ENCODE measurements around the gene DDIT4. TPM values are rescaled to one million over a fixed set of nuclear protein-coding genes. Genes with fewer than 3 reads are reported as not detected.
"Not testable (repeated sequence)": the region's sequence is repeated elsewhere in the genome, so short reads cannot be mapped to it uniquely, and the experiment has no call there.

Gene DDIT4
- total RNA-seq, 1 experiment from 2014 or later: 138 TPM

DNA sequence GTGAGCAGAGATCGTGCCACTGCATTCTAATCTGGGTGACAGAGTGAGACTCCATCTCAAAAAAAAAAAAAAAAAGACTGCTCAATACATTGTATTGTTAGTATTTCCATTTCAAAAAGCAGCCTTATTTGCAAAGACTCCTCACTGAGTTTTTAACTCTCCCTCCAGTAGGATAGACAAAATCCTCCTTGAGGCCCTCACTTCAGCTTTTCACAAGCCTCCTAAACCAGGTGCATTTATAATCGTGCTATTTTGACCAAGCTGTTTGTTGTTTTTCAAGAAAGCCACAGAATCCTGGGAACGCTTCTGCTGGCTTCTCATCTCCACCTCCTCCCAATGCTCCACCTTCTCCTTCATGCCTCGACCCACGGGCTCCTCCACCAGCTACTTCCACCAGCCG lies 6.3 kb upstream of the DDIT4 start:
- no peak for DNase-seq (ENCODE audit: low read depth)

DNA sequence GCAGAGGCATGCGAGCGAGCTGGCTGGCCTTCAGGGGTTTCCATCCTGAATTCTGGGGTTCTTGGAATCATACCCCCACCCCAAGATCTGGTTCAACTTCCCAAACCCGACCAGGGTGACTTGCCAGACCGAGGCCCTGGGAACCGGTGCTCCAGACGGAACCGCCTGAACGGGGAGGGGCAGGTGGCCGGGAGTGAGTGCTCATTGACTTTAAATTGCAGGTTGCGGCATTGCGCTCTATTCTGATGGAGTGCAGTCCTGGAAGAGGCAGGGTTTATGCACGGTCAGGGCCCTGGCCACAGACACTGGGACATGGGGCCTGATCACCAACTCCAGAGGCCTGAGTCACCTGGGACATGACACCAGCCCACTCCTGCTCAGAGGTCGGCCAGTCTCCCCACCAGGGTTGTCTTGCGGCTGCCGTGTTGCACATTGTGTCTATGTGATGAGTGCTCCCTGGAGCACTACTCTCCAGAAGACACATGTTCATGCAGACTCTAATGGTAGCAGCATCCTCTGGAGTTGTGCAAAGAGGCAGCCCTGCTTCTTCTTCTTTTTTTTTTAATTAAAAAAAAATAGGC lies 5.8 kb upstream of the DDIT4 start:
- DNase-seq (ENCODE audit: low read depth): no peak

DNA sequence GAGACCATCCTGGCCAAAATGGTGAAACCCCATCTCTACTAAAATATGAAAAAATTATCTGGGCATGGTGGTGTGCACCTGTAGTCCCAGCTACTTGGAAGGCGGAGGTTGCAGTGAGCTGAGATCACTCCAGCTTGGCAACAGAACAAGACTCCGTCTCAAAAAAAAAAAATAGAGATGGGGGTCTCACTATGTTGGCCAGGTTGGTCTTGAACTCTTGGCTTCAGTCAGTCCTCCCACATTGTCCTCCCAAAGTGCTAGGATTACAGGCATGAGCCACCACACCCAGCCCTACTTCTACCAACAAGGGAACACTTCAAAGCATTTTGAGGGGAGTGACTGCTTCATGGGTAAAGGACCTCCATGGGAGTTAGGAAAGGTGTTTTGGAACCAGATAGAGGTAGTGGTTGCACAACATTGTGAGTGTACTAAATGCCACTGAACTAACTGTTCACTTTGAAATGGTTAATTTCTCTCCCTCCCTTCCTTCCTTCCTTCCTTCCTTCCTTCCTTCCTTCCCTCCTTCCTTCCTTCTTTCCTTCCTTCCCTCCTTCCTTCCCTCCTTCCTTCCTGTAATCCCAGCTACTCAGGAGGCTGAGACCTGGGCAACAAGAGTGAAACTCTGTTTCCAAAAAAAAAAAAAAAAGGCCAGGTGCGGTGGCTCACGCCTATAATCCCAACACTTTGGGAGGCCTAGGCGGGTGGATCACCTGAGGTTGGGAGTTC lies 5.1 kb upstream of the DDIT4 start:
- not testable (repeated sequence) for DNase-seq (ENCODE audit: low read depth)

DNA sequence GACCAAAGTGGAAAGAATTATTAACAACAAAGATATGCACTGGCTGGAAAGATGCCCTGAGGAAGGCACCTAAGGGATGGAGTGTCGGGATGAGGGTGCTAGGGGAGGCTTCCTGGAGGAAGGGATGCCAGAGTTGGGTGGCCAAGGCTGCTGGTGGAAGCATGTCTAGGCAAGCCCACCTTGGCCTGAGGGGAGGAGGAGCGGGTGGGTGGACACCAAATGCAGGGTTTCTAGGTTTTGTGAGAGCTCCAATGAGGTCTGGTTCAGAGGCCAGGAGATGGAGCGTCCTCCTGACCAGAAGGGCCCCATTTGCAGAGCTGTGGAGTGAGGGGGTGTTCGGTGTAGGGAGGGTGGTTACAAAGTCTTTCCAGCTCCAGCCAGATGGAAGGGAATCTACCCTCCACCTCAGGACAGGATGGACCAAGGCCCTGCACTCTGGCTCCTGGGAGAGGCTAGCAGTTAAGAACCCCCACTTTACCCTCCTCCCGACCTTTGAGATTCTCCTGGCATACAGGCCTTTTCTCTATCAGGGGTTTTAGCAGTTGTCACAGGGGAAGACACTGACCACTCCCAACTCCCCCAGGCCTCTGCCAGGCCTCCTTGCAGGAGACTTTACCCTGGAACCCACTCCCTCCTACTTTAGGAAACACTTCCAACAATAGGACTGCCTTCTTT lies 3.0 kb upstream of the DDIT4 start:
- no peak for DNase-seq (ENCODE audit: low read depth)

DNA sequence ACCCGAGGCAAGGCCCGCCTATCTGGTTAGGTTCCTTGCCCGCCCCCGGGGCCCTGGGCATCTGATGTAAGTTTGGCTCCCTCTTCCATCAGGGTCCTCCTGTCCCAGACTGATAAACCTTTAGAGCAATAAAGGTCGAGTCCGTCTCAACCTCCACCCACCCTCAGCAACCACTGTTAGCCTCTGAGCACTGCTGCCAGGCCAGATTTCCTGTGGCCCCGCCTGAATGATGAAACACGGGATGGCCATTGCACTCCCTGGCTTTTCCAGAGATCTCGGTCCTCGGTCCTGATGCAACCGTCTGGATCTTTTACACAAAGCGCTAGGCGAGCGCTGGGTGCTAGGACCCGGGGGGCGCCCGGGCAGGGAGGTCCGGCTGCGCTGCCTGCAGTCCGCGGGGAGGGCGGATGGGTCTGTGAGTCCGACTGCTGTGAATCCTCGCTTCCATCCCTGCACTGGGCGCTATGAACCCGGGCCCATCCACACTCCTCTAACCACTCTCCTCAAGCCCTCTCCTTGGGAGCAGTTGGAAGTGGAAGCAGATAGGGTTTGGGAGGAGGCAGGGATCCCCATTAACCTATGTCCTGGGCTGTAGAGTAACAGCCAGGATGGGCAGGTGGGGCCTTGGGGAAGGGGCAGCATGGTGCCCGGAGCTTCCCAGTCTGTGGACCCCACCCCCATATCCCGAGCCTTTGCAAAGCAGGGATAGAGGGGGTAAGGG lies 875 bp upstream of the DDIT4 start:
- DNase-seq (ENCODE audit: low read depth): peak; percentile 91

DNA sequence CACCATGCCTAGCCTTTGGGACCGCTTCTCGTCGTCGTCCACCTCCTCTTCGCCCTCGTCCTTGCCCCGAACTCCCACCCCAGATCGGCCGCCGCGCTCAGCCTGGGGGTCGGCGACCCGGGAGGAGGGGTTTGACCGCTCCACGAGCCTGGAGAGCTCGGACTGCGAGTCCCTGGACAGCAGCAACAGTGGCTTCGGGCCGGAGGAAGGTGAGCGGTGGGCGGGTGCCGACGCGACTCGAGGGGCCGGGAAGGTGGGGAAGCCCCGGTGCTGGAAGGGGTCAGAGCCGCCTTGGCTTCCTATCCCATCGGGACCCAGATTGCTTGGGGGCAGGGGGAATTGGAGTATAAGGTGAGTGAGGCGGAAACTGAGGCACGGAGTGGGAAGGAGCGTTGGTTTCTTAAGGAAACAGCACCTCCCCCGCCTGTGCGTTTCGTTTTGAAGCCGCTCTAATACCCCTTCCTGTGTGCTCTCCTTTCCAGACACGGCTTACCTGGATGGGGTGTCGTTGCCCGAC lies 547 bp downstream of the DDIT4 start:
- peak; percentile 22 for DNase-seq (ENCODE audit: low read depth)

DNA sequence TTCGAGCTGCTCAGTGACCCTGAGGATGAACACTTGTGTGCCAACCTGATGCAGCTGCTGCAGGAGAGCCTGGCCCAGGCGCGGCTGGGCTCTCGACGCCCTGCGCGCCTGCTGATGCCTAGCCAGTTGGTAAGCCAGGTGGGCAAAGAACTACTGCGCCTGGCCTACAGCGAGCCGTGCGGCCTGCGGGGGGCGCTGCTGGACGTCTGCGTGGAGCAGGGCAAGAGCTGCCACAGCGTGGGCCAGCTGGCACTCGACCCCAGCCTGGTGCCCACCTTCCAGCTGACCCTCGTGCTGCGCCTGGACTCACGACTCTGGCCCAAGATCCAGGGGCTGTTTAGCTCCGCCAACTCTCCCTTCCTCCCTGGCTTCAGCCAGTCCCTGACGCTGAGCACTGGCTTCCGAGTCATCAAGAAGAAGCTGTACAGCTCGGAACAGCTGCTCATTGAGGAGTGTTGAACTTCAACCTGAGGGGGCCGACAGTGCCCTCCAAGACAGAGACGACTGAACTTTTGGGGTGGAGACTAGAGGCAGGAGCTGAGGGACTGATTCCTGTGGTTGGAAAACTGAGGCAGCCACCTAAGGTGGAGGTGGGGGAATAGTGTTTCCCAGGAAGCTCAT lies 1.1 kb downstream of the DDIT4 start:
- DNase-seq (ENCODE audit: low read depth): peak; percentile 44

DNA sequence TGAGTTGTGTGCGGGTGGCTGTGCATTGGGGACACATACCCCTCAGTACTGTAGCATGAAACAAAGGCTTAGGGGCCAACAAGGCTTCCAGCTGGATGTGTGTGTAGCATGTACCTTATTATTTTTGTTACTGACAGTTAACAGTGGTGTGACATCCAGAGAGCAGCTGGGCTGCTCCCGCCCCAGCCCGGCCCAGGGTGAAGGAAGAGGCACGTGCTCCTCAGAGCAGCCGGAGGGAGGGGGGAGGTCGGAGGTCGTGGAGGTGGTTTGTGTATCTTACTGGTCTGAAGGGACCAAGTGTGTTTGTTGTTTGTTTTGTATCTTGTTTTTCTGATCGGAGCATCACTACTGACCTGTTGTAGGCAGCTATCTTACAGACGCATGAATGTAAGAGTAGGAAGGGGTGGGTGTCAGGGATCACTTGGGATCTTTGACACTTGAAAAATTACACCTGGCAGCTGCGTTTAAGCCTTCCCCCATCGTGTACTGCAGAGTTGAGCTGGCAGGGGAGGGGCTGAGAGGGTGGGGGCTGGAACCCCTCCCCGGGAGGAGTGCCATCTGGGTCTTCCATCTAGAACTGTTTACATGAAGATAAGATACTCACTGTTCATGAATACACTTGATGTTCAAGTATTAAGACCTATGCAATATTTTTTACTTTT lies 1.8 kb downstream of the DDIT4 start:
- no peak for DNase-seq (ENCODE audit: low read depth)

DNA sequence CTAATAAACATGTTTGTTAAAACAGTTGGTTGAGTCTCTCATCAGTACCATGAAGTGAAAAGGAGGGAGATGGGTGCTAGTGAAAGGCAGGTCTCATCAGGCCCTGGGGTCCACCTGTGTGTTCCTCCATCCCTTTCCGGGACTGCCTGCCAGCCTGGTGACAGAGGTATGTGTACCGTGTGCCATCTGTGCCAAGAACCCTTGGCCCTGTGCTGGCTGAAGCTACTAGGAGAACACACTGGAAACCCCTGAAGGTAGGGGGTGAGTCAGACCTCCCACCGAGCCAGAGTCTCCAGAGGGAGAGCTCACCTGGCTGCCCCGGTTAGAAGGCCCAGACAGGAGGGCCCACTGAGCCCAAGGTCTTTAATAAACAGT lies 2.3 kb downstream of the DDIT4 start:
- DNase-seq (ENCODE audit: low read depth): peak; percentile 26

DNA sequence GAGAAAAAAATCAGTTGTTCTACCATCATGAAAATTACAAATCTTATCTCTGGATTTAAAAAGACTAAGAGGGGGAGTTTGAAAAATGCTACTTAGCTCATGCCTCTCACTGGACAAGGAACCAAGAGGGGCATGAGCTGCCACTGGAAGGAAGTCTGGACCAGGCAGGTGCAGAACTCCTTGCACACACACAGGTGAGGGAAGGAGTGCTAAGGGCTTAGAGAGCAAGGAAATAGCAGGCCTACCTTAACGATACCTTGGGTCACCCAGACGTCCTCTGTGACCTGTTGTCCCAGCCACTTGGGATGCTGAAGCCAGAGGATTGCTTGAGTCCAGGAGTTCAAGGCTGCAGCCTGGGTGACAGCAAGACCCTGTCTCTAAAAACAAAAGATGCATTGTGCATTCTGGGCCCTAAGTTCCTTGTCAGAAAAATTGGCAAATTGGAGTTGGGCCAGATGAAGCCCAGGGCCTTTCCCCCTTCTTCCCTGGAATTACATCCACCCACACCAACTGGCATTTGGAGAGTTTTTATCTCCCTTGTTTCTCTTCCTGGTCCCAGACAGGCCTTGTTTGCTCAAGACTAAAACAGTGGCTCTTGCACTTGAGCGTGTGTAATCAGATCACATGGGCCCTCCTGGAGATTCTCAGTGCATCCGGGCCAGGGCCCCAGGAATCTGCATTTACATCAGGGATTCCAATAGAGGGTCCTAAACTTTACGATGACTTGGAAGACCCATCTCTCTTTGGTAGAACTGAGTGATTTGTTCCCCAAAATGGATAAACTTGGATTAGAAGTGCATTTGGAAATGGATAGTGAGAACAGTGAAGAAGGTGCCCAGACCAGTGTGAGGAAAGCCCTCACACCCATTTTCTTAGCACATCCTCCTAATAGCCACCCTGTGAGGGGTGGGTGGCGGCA lies 3.0 kb downstream of the DDIT4 start:
- DNase-seq (ENCODE audit: low read depth): peak; percentile 76

DNA sequence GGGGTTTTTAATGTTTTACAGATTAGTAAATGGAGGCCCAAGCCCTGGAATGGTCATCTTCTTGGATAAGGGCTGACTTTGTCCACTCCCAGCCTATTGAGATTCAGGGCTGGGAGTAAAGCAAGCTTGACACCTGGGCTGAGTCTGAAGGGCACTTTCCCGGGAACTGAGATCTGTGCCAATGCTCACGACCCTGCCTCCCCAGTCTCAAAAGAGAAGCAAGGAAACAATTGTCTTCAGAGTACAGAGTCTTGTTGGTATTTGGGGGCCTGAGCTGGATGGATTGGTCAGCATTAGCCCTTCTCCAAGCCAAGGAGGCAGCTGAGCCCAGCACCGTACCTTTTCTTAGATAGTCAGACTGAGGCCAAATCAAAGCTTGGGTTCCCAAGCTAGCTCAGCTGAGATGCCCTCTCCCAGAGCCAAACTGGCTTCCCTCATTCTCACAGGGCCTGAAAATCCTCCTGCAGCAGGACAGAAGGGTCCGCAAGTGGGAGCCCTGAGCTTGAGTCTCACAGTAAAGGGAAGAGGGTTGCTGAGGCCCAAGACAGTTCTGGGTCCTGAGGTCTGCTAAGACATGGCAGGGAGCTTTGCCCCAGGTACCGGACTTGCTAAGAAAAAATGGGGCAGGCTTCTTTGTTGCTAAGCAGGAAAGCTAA lies 3.7 kb downstream of the DDIT4 start:
- peak; percentile 59 for DNase-seq (ENCODE audit: low read depth)

DNA sequence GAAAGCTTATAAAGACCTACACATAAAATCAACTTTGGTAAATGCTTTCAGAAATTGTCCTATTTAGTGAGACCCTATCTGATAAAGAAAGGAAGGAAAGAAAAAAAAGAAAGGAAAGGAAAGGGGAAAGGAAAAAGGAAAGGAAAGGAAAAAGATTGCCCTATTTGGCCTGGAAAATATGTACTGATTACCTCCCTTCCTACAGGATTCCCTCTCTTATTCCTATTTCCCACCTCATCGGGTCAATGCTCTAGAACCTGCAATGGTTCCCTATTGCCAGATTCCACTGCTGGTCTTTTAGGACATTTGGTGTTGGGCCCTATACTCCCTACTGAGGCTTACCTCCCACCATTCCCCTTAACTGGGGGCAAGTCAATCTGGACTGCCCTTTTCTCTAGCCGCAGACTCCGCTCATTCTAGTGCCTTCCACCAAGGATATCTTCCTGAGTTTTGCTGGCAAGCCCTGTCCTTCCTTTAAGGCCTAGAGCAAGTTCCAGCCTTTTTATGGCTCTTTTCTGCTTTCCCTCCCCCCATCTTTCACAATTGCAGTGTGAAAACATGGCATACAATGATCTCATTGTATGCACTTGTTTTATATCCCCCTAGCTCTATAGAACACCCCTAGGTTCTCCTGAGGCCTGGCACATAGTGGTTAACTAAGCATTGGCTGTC lies 4.4 kb downstream of the DDIT4 start:
- peak; percentile 64 for DNase-seq (ENCODE audit: low read depth)

DNA sequence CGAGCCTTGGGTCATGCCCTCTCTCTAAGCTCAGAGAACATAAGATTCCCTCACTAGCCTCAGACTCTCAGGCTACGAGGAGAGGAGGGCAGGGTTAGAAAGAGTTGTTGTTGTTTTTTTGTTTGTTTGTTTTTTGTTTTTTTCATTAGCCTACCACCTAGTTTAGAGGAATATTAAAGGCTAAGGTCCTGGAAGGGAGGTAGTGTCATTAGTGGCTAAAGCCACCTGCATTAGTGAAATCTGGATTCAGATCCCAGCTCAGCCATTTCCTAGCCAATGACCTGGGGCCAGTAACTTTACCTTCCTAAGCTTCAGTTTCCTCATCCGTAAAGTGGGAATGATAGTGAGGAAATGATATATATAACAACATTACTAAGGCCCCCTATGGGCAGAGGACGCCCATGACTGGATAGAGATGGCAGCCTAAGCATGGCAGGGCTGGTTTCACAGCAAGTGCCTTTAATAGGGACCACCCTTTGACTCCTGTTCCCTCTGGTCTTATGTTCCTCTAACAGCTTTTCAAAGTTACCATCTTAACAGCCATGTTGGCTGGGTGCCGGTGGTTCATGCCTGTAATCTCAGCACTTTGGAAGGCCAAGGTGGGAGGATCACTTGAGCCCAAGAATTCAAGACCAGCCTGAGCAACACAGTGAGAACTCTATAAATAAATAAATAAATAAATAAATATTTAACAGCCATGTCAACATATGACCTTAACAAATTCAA lies 5.1 kb downstream of the DDIT4 start:
- DNase-seq (ENCODE audit: low read depth): no peak

DNA sequence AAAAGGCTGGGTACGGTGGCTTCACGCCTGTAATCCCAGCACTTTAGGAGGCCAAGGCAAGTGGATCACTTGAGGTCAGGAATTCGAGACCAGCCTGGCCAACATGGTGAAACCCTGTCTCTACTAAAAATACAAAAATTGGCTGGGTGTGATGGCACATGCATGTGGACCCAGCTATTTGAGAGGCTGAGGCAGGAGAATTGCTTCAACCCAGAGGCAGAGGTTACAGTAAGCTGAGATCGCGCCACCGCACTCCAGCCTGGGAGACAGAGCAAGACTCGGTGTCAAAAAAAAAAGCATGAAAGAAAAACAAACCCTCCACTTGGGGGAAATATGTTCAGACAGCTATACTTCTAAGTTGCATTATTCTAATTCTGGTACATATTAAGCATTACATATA lies 5.9 kb downstream of the DDIT4 start:
- DNase-seq (ENCODE audit: low read depth): not testable (repeated sequence)

DNA sequence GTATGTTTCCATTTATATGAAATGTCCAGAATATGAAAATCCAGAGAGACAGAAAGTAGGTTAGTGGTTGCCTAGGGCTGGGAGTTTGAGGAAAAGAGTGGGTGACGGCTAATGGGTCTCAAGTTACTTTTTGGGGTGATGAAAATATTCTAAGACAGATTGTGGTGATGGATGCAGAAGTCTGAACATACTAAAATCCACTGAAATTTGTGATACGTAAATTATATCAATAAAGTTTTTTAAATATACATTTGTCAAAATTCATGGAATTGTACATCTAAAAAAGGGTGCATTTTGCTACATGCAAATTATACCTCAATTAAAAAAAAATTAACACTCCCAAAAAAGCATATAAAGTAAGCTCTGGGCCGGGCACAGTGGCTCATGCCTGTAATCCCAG lies 9.4 kb downstream of the DDIT4 start:
- DNase-seq (ENCODE audit: low read depth): no peak

DNA sequence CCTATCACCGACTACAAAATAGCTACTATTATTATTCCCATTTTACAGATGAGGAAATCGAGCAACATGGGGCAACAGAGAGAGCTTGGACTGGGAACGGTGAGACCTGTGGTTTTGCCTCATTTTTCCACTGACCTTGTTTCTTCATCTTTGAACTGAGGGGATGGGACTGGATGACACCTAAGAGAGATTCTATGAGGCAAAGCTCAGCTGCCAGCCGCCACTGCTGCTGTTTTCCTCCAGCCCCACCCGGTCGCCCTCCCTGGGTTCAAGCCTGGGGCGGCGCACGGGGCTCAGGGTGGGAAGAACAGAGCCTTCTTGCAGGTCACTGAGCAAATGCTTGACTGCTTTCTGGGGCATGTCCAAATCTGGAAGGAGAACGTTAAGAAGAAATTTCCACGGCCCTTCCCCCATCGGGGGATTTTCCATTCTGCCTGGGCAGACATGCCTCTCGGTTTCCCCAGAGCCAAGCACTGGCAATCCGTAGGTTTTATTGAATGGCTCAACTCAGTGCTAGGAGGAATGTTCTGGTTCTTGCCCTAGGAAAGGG lies 12.3 kb downstream of the DDIT4 start:
- DNase-seq (ENCODE audit: low read depth): peak; percentile 59

DNA sequence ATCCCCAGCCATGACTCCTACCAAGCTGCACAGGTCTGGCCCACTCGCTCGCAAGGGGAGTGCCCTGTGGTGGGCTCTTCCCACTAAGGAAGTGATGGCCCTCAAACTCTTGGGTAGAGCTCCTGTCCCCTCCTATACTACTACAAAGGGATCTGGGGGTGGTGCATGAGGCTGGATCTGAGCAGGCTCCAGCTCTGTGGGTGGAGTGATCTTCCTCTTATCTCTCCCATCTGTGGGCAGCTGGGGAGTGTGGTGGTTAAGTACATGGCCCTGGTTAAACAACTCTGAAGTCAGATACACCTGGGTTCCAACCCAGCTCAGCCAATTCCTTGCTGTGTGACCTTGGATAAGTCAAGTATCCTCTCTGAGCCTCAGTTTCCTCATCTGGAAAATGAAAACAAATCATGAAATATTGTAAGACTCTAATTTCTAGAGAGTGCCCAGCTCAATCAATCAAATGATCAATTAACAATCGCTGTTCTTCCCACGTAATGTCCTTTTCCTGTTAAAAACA lies 17.4 kb downstream of the DDIT4 start:
- peak; percentile 69 for DNase-seq (ENCODE audit: low read depth)

DNA sequence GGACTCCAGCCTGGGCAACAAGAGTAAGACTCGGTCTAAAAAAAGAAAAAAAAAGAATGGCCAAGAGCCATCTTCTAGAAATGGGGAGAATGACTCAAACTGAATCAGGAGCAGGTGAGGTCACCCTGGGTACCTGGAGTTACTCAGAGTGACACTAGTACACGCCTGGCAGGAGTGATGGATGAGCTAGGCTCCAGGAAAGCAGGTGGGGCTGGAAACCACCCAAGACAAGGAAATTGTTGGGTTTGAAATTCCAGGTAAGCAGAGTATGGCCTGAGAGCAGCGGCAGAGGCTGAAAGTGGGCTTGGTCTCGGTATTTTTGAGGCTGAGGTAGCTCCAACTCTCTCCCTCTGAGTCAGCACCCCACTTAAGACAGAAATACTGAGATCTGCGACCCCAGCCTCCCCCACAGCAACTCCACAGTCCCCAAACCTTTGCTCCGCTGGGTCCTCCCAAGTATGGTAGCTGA lies 18.5 kb downstream of the DDIT4 start:
- no peak for DNase-seq (ENCODE audit: low read depth)

Data from RPMI7951 (cell line).